Measurements from ENCODE around the gene YEATS4.

Gene YEATS4

GRCh38 chr12:69343357-69343756 lies 16.2 kb upstream of the YEATS4 start:
- no peak for DNase-seq

- no peak for DNase-seq
Observed at GRCh38 chr12:69343885-69344612, 15.5 kb upstream of the YEATS4 start.

DNA sequence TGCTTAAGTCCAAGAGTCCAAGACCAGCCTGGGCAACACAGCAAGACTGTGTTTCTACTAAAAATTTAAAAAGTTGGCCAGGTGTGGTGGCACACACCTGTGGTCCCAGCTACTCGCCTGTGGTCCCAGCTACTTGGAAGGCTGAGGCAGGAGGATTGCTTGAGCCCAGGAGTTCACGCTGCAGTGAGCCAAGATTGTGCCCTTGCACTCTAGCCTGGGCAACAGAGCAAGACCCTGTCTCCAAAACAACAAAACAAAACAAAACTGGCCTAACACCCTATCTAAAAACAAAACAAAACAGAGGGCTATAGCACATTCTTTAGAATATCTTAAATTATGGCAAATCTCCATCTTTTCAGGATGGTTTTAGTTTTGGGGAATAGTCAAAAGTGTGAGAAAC lies 14.5 kb upstream of the YEATS4 start:
- no peak for DNase-seq

- DNase-seq = no peak
Observed at GRCh38 chr12:69345742-69346141, 13.8 kb upstream of the YEATS4 start.

DNA sequence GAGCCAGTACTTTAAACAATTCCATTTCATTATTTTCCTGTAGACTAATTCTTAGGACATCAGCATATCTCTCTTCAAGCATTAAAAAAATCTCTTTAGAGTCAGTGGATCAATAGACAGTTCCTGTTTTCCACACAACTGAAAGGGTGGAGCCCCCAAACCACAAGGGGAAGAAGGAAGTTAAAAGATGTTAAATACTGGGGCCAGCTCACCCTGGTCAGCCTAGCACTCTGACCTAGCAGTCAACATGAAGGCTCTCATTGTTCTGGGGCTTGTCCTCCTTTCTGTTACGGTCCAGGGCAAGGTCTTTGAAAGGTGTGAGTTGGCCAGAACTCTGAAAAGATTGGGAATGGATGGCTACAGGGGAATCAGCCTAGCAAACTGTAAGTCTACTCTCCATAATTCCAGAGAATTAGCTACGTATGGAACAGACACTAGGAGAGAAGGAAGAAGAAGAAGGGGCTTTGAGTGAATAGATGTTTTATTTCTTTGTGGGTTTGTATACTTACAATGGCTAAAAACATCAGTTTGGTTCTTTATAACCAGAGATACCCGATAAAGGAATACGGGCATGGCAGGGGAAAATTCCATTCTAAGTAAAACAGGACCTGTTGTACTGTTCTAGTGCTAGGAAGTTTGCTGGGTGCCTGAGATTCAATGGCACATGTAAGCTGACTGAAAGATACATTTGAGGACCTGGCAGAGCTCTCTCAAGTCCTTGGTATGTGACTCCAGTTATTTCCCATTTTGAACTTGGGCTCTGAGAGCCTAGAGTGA lies 11.2 kb upstream of the YEATS4 start, which contains the start of gene LYZ:
Gene LYZ (plus strand): TSS at position 220 of the 777 bp plus-strand sequence. CDS start 28 bp downstream, at position 248.
- no peak for DNase-seq

DNA sequence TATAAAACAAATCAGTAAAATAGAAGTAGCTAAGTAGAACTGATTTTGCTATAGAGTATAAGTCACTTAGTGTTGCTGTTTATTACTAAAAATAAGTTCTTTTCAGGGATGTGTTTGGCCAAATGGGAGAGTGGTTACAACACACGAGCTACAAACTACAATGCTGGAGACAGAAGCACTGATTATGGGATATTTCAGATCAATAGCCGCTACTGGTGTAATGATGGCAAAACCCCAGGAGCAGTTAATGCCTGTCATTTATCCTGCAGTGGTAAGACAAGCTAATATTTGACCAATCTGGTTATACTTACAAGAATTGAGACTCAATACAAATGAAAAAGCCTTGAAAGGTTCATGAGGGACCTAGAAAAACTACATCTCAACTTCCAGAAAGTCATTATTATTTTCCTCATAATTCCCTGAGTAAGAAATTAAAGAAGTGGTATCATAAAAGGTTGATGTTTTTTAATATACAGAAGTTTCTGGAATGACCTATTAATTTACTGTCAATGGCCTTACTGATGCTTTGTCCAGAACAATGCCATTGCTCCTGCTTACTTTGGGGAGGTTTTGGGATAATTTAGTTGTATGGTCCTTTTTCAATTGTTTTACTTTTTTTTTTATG lies 9.4 kb upstream of the YEATS4 start:
- no peak for DNase-seq

DNA sequence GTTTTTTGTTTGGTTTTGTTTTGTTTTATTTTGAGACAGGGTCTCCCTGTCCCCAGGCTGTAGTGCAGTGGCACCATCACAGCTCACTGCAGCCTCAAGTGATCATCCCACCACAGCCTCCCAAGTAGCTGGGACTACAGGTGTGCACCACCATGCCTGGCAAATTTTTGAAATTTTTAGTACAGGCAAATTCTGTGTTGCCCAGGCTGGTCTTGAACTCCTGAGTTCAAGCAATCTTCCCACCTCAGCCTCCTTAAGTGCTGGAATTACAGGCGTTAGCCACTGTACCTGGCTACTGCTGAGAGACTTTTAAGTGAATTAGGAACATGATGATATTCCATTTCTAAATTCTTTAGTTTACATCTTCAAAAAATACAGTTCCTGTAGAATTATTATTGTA lies 8.8 kb upstream of the YEATS4 start:
- no peak for DNase-seq

DNA sequence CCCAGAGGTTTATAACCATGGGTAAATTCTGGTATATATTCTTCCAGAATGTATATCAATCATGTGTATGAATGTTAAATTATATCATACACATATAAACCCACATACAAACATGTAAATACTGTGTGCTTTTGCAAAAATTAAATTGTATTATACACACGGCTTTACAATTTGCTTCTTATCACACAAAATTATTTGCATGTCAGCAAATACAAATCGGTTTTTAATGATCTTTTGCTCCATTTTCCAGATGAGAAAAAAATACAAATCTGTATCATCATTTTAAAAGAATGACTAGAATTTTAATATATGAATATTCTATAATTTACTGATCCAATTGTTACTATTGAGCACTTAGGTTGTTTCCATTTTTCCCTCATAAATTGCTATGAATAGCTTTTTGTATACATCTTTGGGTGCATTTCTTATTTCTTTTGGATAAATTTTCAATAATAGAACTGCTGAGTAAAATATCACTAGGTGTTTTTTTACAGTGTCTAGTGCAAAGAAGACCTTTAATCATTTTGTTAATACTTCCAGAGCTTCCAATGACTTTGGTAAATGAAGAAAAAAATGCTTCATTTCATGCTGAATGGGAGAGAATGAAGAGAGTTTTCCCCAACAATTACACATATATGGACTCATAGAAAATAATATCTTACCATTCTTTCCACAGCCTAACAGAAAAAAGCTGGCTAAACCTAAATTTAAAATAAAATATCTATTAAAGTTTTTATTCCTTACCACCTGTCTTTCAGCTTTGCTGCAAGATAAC lies 7.9 kb upstream of the YEATS4 start:
- no peak for DNase-seq

- no peak for DNase-seq
Observed at GRCh38 chr12:69352904-69353303, 6.6 kb upstream of the YEATS4 start.

DNA sequence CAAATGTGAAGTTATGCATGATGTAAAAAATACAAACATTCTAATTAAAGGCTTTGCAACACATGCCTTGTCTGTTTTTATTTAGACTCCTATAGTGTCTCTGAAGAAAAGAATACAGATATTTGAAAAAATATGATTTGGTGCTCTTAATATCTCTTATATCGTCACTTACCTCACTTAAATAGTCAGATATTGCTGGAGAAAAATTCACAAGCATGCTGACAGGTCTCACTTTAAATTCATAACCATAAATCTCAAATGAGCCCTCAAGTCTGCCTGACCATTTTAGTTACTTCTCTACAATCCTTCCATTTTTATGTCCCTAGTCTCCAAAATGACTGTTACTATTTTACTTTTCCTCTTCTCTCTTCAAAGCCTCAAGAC lies 5.4 kb upstream of the YEATS4 start:
- no peak for DNase-seq

DNA sequence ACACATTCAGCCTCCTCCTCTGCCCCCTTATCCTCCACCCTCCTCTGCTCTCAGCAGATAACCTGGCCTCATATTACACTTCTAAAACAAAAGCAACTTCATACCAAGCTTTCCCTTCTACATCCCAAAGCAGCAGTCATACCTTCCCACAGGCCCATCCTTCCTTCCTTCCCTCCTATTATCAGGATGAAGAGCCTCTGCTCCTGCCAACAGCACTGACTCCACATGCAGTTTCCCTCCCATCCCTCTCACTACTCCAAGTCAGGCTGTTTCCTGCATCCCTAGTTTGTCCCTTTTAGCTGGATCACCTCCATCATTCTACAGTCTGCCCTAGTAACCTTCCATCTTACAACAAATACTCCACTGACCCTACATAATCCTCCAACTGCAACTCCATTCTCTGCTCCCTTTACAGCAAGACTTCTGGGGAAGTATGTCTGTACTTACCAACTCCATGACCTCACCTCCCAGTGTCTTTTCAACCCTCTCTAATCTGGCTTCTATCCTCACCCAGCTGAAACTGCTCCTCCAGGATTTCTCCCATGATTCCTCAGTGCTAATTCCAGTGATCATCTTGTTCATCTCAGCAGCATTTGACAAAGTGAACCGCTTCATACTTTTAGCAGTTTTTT lies 4.9 kb upstream of the YEATS4 start:
- no peak for DNase-seq

DNA sequence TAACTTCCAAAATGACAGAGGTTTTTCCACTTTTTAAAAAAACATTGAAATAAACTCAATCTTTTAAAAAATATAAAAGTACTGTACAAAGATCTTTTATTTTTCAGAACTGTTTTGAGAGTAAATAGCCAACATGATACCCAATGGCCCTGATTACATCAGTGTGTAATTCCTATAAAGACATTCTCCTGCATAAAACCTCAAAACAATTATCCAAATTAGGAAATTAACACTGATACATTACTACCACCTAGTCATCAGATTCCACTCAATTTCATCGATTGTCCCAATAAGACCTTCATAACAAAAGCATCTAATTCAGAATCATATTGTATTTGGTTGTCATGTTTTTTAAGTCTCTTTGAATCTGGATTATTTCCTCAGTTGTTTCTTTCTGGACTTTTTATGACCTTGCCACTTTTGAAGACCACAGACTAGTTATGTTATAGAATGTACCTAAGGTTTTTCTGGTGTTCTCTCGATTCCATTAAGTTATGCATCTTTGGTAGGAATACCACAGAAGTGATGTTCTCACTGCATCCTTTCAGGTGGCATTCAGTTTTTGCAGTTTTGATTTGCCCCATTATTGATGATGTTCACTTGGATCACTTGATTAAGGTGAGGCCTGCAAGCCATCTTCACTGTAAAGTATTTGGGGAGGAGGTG lies 4.0 kb upstream of the YEATS4 start:
- no peak for DNase-seq

DNA sequence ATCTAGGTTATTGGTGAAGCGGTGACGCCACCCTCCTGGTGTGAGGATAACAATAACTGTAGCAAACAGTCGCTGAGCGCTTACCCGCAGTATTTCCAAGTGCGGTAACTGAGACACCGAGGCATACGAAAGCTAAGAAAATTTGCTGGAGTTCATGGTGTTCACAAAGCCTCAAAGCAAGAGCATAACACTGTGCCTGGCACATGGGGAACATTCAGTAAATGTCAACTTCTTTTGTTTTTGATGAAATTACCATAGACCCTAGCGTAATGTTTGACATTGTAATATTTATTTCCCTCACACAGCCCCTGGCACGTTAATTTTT lies 767 bp downstream of the YEATS4 start:
- DNase-seq = no peak

- DNase-seq = no peak
Observed at GRCh38 chr12:69366796-69367195, 7.3 kb downstream of the YEATS4 start.

GRCh38 chr12:69368171-69368570 lies 8.6 kb downstream of the YEATS4 start:
- no peak for DNase-seq

DNA sequence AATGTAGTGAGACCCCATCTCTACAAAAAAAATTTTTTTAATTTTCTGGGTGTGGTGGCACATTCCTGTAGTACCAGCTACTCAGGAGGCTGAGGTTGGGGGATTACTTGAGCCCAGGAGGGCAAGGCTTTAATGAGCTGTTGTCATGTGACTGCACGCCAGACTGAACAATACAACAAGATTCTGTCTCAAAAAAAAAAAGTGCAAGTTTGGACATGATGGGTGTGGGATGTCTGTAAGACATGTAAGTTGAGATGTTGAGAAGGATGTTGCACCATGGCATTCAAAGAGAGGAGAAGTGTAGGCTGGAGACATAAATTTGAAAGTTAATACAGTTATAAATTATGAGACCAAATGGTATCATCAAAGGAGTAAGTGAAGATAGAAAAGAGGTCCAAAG lies 23.5 kb downstream of the YEATS4 start:
- no peak for DNase-seq

DNA sequence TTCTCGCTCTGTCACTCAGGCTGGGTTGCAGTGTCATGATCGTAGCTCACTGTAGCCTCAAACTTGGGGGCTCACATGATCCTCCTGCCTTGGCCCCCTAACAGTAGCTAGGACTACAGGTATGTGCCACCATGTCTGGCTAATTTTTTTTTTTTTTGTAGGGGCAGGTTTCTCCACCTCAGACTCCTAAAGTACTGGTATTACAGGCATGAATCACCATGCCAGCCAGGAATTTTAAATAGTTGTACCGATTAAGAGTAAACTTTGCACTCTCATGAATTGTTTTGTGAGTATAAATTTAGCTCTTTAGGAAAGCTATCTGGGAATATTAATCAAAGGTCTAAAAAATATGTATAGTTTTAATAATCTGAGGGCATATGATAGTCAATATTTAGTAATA lies 25.5 kb downstream of the YEATS4 start:
- no peak for DNase-seq

DNA sequence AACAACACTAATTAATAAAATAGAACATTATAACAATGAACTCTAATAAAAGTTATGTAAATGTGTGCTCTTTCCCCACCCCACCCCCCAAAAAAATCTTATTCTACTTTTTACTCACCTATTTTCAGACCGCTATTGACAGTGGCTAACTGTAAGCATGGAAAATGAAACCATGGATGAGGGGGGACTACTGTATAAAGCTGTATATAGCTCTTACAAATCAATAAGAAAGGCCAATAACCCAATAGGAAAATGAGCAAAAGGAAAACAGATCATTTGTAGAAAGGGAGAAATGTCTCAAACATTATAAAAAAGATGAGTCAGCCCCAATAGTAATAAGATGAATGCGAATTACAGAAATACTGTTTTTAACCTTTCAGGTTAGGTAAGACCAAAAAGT lies 27.4 kb downstream of the YEATS4 start:
- no peak for DNase-seq

DNA sequence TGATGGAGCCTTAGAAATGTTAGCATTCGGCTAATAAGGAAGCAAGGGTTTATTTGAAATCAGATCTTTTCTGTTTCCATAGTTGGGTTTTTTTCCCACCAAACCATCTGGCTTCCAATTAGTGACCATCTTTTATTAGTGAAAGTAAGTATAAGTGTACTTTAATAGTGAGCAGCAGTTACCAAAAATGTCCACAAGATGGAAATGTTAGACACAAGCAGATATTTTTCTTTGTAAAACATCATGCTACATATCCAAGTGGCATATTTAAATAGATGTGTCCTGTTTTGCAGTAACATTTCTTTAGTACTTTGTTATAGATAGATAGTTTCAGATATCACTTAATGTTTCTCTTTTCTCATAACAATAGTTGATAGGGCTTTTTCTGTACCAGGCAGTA lies 28.8 kb downstream of the YEATS4 start:
- DNase-seq = no peak

GRCh38 chr12:69389831-69390230 lies 30.3 kb downstream of the YEATS4 start:
- DNase-seq = no peak

DNA sequence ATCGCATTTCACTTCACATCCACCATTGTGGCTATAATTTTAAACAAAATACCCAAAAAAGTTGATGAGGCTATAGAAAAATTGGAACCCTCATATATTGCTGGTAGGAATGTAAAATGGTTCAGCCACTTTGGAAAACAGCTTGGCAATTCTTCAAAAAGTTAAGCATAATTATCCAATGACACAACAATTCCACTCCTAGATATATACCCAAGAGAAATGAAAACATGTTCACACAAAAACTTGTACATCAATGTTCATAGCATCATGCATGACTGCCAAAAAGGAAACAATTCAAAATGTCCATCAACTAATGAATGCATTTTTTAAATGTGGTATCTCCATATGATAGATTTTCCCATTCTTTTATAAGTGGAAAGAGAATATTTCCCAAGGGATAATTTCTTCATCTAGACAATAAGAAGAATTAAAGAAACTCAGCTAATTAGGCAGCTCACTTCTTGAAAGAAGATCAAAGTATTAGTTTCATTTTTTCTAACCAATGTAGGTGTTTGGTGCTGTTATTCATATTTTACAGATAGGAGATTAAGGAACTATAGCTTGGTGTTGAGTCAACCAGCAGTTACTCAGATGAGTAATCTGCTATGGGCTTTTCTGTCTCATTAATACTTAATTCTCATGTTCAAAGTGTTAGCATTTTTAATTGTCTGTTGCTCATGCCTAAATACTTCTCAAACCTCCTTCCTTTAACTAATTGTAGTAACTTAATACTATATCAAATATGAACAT lies 32.8 kb downstream of the YEATS4 start:
- no peak for DNase-seq

GRCh38 chr12:69396041-69396440 lies 36.5 kb downstream of the YEATS4 start:
- DNase-seq = no peak

All from activated naive CD4-positive, alpha-beta T cell (primary cell).